Activated CD4-positive, alpha-beta T cell treated with anti-CD3 and anti-CD28 coated beads, Interleukin-2, amount 10 ng/mL, durations not matched to agents 7 days and 5 days (primary cell): ENCODE measurements around the gene MAGIX. TPM values are rescaled to one million over a fixed set of nuclear protein-coding genes. Genes with fewer than 3 reads are reported as not detected.
"Not testable (repeated sequence)": the region's sequence is repeated elsewhere in the genome, so short reads cannot be mapped to it uniquely, and the experiment has no call there.

ENCODE experiments used
- CTCF ChIA-PET: fragments of 350-600 bp; sonication (Branson Sonifier 250); formaldehyde crosslinking; loops from one replicate; lab custom pipeline; 2021; ENCODE audit warnings: antibody characterized with exemption; lab: Charles Lee
- POLR2A ChIA-PET: fragments of 350-600 bp; sonication (Branson Sonifier 250); formaldehyde crosslinking; loops from one replicate; lab custom pipeline; 2021; ENCODE audit warnings: antibody characterized with exemption; lab: Charles Lee
- DNase-seq: peaks from one replicate; pipeline ENCODE4 v3.0.0-alpha.2; 2020
- H3K27ac Mint-ChIP-seq: one replicate; pipeline ENCODE4 v1.8.0; 2021; ENCODE audit warnings: mild to moderate bottlenecking, moderate library complexity, mixed read lengths
- H3K27me3 Mint-ChIP-seq: one replicate; pipeline ENCODE4 v1.8.0; 2021; ENCODE audit warnings: mixed read lengths
- H3K36me3 Mint-ChIP-seq: one replicate; pipeline ENCODE4 v1.8.0; 2021; ENCODE audit warnings: low read depth, mixed read lengths
- H3K4me1 Mint-ChIP-seq: one replicate; pipeline ENCODE4 v1.8.0; 2021; ENCODE audit warnings: mixed read lengths
- H3K4me3 Mint-ChIP-seq: one replicate; pipeline ENCODE4 v1.8.0; 2021; ENCODE audit warnings: mild to moderate bottlenecking, moderate library complexity, mixed read lengths
- H3K9me3 Mint-ChIP-seq: one replicate; pipeline ENCODE4 v1.8.0; 2021; ENCODE audit warnings: mixed read lengths
- total RNA-seq, 2 experiments: library from RNA; stranded (reverse); gene quantifications; one replicate each; pipeline ENCODE4 v1.2.3, GENCODE V29; 2021

The MAGIX gene
- total RNA-seq, 2 experiments from 2014 or later: 1.9 to 2.8 TPM

DNA sequence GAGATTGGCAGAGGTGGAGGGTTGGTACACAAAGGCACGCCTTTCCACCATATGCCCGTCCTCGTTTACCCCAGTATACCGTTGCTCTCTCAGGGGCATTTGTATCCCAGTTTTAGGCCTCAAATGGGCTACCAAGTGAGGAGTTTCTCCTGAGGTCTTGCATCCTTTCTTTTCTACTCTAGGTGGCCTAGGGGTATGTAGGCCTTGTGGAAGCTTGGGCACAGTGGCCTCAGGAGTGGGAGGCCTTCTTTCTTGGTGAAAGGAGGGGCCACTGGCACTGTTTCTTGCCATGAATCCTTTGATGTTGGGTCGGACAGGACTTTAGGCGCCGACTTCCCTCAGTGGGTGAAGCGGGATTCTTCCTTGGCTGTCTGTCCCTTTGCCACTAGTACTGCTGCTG is 15.3 kb upstream of the MAGIX start:
- no peaks in the 10 kb centered on the region for H3K36me3 Mint-ChIP-seq
- H3K4me3 Mint-ChIP-seq: no peak overlapping the region
- no peaks in the 10 kb centered on the region for H3K27me3 Mint-ChIP-seq
- H3K27ac Mint-ChIP-seq: no peak overlapping the region
- ChIA-PET CTCF (no interaction called here), POLR2A (no interaction called here)
- H3K4me1 Mint-ChIP-seq: no peaks in the 10 kb centered on the region
- DNase-seq: no peak
- H3K9me3 Mint-ChIP-seq: no peaks in the 10 kb centered on the region

DNA sequence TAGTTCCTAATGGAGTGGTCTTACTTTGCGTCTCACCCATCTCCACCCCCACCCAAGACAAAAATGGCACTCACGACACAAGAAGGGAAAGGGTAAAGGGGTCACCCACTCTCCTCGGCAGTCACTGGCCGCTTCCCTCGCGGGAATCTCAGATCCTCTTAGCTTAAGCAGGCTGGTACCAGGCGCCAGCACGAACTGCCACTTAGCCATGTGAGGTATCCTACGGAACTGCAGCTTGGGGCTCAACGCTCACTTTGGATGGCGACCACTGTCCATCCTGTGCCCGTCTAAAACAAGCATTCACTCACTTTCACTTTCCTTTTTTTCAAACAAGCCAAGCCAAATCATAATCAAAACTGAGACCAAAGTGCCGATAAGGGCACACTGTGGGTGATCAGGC is 14.6 kb upstream of the MAGIX start:
- Mint-ChIP-seq H3K27ac (no peak overlapping the region), H3K4me3 (no peak overlapping the region)
- CTCF ChIA-PET: no interaction called here

DNA sequence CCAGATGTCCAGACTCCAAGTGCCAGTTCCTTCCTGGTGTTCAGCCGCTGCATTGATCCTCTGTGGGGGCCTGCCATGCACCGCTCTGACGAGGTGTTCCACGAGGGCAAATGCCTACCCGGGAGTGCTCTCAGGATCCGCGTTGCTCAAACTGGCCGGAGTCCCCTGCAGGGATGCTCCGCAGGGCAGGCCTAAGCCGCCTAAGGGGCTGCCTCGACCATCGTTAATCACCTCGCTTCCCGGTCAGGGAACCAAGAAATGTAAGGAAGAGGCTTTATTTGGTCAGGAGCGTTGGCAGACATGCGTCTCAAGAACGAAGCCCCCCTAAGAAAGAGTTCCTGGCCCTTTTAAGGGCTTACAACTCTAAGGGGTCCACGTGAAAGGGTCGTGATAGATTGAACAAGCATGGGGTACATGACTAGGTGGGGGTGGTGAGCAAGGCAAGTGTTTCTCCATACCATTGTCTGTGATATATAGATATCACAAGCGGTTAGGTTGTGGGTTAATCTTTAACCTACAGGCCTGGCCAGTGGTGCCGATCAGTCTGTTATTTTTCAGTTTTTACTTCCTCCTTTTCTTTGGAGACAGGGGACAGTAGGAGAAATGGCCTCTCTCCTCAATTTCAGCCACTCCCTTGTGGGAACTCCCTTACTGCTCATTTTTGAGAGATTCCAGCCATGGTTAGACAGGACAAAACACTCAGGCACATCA is 14.0 kb upstream of the MAGIX start:
- CTCF ChIA-PET, H3K27me3 Mint-ChIP-seq, H3K9me3 Mint-ChIP-seq, H3K27ac Mint-ChIP-seq, DNase-seq, H3K4me1 Mint-ChIP-seq, H3K36me3 Mint-ChIP-seq, H3K4me3 Mint-ChIP-seq, POLR2A ChIA-PET: not testable (repeated sequence)

More for the DNA sequence above, 14.6 kb upstream of the MAGIX start:
- DNase-seq: no peak
- Mint-ChIP-seq H3K36me3 (no peaks in the 10 kb centered on the region), H3K4me1 (no peaks in the 10 kb centered on the region), H3K27me3 (no peaks in the 10 kb centered on the region), H3K9me3 (no peaks in the 10 kb centered on the region)
- POLR2A ChIA-PET: no interaction called here

DNA sequence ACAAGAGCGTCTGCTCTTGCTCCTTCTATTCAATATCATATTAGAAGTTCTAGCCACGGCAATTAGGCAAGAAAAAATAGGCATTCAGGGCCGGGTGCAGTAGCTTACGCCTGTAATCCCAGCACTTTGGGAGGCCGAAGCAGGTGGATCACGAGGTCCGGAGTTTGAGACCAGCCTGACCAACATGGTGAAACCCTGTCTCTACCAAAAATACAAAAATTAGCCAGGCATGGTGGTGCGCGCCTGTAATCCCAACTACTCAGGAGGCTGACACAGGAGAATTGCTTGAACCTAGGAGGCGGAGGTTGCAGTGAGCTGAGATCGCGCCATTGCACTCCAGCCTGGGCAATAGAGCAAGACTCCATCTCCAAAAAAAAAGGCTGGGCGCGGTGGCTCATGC is 13.3 kb upstream of the MAGIX start:
- H3K27ac Mint-ChIP-seq, H3K4me1 Mint-ChIP-seq, H3K36me3 Mint-ChIP-seq, H3K9me3 Mint-ChIP-seq, DNase-seq, H3K27me3 Mint-ChIP-seq, POLR2A ChIA-PET, H3K4me3 Mint-ChIP-seq: not testable (repeated sequence)
- CTCF ChIA-PET: interaction anchor here (0.7 kb wide), 1 partner anchor 23 kb away, joined by 6 read pairs; no protein-coding TSS in a partner anchor

DNA sequence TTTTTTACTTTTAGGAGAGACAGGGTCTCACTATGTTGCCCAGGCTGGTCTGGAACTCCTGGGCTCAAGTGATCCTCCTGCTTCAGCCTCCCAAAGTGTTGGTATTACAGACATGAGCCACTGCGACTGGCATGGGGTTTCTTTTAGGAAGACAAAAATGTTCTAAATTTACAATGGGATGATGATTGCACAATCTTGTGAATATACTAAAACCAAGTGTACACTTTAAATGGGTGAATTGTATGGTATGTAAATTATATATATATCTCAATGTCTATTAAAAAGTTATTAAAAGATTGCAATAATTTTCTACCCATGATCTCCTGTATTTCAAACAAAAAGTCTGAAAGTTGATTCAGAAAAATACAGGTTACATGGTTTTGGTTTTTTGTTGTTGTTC is 9.1 kb upstream of the MAGIX start:
- no peak for DNase-seq
- CTCF ChIA-PET: no interaction called here
- no peak overlapping the region for H3K27ac Mint-ChIP-seq
- peaks cover 16% of the 10 kb centered on the region for H3K4me1 Mint-ChIP-seq
- H3K36me3 Mint-ChIP-seq: peaks cover 2% of the 10 kb centered on the region
- no peak overlapping the region for H3K4me3 Mint-ChIP-seq
- no peaks in the 10 kb centered on the region for H3K9me3 Mint-ChIP-seq
- H3K27me3 Mint-ChIP-seq: no peaks in the 10 kb centered on the region
- POLR2A ChIA-PET: no interaction called here

DNA sequence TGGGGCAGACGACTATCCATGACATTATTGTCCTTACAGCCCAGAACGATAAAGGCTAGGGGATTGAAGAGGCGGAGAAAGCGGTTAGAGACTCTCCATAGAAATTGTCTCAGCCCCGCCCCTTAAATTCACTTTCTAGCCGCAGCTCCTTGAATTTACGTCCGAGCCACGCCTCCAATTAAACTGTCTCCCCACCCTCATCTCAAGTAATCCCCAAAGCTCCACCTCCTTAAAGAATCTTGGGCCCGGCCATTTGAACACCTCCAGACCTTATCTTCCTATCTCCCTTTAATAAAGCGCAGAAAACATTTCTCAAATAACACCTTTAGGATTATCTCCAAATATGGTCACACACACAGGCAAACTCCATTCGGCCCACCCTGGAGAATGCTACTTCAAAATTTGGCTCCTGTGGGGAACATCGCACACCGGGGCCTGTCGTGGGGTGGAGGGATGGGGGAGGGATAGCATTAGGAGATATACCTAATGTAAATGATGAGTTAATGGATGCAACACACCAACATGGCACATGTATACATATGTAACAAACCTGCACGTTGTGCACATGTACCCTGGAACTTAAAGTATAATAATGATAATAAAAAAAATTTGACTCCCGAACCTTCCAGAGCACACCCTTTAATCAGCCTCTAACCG is 7.2 kb upstream of the MAGIX start:
- Mint-ChIP-seq H3K27ac (peak overlapping the region; percentile 97), H3K9me3 (no peaks in the 10 kb centered on the region), H3K4me3 (peak overlapping the region; percentile 94), H3K27me3 (no peaks in the 10 kb centered on the region), H3K4me1 (peaks cover 16% of the 10 kb centered on the region), H3K36me3 (peaks cover 2% of the 10 kb centered on the region)
- peak; percentile 36 for DNase-seq
- ChIA-PET CTCF (interaction anchor here (0.6 to 2.7 kb wide), 10 partner anchors 9 to 183 kb away, joined by 3 to 14 read pairs (median 3); partner anchors contain the start of gene KCND1), POLR2A (interaction anchor here (0.6 kb wide), 1 partner anchor 24 kb away, joined by 3 read pairs; no protein-coding TSS in a partner anchor)

DNA sequence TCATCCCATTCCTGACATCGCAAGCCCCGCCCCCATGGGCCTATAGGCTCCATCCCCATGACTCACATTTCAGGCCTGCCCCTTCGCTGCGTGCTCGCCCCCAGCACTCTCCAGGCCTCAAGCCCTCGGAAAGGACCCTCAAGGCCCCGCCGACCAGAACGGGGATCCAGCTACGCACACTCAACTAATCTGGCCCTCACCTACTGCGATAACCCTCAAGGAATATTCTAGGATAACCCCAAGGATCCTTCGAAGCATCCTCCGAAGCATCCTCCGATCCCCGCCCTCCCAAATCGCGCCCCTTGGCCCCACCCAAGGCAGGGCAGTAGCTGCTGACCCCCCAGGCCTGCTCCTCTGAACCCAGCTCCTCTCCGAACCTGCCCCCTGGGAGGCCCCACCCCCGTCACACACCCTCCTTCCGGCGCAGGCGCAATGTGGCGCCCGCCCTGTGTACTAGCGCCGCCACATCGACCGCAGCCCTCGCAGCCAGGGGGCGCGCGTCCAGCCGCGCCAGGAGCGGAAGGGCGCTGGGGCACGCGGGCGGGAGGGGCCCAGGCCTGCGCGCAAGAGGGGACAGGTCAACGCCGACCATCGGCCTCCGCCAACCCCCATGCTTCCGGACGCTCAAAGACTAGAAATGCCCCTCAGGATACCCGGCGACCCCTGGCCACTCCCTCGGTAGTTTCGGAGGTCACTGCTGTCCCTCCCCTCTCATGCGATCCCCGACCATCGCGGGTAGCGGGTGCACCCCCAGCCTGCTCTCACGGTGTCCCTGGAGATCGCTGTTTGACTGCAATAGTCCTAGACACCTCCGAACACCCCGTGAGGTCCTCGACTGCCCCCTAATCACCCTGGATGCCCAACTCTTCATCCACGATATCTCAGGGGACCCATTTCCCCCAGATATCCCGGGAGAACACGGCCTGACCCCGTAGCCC is 6.4 kb upstream of the MAGIX start:
- peak overlapping the region; percentile 94 for H3K4me3 Mint-ChIP-seq
- no peaks in the 10 kb centered on the region for H3K9me3 Mint-ChIP-seq
- POLR2A ChIA-PET: no interaction called here
- CTCF ChIA-PET: interaction anchor here (0.6 to 2.7 kb wide), 9 partner anchors 8 to 184 kb away, joined by 3 to 14 read pairs (median 3); partner anchors contain the start of gene KCND1
- H3K36me3 Mint-ChIP-seq: peaks cover 2% of the 10 kb centered on the region
- no peaks in the 10 kb centered on the region for H3K27me3 Mint-ChIP-seq
- peaks cover 16% of the 10 kb centered on the region for H3K4me1 Mint-ChIP-seq
- peak overlapping the region; percentile 97 for H3K27ac Mint-ChIP-seq
- peak; percentile 84 for DNase-seq

DNA sequence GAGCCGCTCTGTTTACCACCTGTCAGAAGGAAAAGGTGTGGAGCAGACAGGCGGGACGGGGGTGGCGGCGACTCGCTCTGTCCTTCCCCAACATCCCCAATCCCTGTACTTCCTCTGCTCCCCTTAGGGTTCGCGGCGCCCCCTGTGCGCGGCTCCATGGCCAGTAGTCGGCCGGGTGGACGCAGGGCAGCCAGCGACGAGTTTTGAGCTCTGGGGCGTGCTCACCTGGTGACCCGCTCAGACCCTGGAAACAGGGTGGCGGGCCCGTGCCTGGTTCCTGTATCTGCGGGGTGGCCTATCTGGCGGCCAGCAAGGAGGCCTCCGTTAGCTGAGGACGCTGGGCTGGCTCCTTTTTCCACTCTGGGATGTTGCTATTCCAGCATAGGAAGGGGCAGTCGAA is 5.4 kb upstream of the MAGIX start:
- Mint-ChIP-seq H3K4me1 (peaks cover 16% of the 10 kb centered on the region), H3K27me3 (no peaks in the 10 kb centered on the region), H3K4me3 (no peak overlapping the region), H3K27ac (no peak overlapping the region), H3K36me3 (peaks cover 2% of the 10 kb centered on the region), H3K9me3 (no peaks in the 10 kb centered on the region)
- CTCF ChIA-PET: no interaction called here
- POLR2A ChIA-PET: no interaction called here
- no peak for DNase-seq

DNA sequence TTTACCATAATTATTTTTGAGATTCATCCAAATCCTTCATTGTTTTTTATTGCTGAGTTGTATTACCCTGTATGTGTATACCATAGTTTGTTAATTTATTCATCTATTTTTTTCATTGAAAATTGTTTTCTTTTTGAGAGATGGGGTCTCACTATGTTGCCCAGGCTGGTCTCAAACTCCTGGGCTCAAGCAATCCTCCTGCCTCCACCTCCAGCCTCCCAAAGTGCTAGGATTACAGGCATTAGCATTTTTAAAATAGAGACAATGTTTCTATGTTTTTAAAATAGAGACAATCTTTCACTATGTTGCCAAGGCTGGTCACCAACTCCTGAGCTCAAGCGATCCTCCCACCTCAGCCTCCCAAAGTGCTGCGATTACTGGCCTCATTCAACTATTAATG is 1.6 kb upstream of the MAGIX start:
- Mint-ChIP-seq H3K4me1 (peaks cover 20% of the 10 kb centered on the region), H3K9me3 (no peaks in the 10 kb centered on the region), H3K4me3 (no peak overlapping the region), H3K27ac (no peak overlapping the region), H3K36me3 (no peaks in the 10 kb centered on the region), H3K27me3 (no peaks in the 10 kb centered on the region)
- ChIA-PET CTCF (no interaction called here), POLR2A (no interaction called here)
- DNase-seq: no peak

DNA sequence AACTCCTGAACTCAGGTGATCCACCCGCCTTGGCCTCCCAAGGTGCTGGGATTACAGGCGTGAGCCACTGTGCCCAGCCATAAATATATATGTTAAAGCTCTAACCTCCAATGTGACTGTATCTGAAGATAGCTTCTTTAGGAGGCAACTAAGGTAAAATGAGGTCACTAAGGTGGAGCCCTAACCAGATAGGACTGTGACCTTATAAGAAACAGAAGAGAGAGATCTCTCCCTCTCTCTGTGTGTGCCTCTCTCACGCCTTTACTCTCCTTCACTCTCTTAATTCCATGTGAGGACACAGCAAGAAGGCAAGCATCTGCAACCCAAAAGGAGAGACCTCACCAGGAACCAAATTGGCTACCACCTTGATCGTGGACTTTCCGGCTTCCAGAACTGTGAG is 926 bp upstream of the MAGIX start:
- no peaks in the 10 kb centered on the region for H3K27me3 Mint-ChIP-seq
- no peak overlapping the region for H3K27ac Mint-ChIP-seq
- H3K9me3 Mint-ChIP-seq: no peaks in the 10 kb centered on the region
- no peaks in the 10 kb centered on the region for H3K36me3 Mint-ChIP-seq
- H3K4me3 Mint-ChIP-seq: no peak overlapping the region
- peaks cover 20% of the 10 kb centered on the region for H3K4me1 Mint-ChIP-seq
- CTCF ChIA-PET: no interaction called here
- no peak for DNase-seq
- POLR2A ChIA-PET: interaction anchor here (0.6 kb wide), 1 partner anchor 29 kb away, joined by 3 read pairs; no protein-coding TSS in a partner anchor

DNA sequence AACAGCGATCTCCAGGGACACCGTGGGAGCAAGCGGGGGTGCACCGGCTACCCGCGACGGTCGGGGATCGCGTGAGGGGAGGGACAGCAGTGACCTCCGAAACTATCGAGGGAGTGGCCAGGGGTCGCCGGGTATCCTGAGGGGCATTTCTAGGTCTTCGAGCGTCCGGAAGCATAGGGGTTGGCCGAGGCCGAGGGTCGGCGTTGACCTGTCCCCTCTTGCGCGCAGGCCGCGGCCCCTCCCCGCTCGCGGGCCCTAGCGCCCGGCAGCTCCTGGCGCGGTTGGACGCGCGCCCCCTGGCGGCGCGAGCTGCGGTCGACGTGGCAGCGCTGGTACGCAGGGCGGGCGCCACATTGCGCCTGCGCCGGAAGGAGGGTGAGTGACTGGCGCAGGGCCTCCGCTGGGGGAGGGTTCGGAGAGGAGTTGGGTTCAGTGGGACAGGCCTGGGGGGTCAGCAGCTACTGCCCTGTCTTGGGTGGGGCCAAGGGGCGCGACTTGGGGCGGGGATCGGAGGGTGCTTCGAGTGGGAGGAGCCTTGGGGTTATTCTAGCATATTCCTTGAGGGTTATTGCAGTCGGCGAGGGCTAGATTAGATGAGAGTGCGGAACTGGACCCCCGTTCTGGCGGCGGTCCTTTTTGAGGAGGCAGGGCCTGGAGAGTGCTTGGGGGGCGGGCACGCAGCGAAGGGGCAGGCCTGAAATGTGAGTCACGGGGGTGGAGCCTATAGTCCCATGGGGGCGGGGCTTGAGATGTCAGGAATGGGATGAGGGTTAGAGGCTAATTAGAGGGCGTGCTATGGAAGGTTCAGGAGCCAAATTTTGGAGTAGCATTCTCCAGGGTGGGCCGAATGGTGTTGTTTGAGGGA is 1.2 kb downstream of the MAGIX start:
- Mint-ChIP-seq H3K4me1 (peaks cover 33% of the 10 kb centered on the region), H3K36me3 (no peaks in the 10 kb centered on the region), H3K9me3 (no peaks in the 10 kb centered on the region), H3K4me3 (peak overlapping the region; percentile 76), H3K27me3 (no peaks in the 10 kb centered on the region), H3K27ac (peak overlapping the region; percentile 94)
- DNase-seq: peak; percentile 79
- ChIA-PET CTCF (interaction anchor here (0.7 to 2.4 kb wide), 5 partner anchors 9 to 515 kb away, joined by 3 to 14 read pairs (median 4); no protein-coding TSS in a partner anchor), POLR2A (no interaction called here)
